ENCODE measurements around the gene PTPN3.

DNA sequence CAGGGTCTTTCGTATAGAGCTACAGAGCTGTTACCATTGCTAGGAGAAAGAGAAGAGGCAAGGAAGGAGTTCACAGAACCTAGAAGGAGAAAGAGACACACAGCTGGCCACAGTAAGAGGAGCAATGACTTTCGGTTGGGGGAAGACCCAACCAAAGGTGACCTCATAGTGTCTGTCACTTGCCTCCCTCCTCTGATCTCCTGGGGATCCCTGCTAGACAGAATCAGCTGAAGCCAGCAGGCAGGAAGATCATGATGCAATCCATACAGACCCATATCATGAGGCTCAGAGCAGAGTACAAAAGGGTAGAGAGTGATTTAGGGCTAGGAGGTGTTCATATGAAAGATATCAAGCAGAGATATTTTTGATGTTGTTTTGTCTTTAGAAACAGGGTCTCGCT lies 151.2 kb downstream of the PTPN3 start:
- TF ChIP-seq, protein P1, sequence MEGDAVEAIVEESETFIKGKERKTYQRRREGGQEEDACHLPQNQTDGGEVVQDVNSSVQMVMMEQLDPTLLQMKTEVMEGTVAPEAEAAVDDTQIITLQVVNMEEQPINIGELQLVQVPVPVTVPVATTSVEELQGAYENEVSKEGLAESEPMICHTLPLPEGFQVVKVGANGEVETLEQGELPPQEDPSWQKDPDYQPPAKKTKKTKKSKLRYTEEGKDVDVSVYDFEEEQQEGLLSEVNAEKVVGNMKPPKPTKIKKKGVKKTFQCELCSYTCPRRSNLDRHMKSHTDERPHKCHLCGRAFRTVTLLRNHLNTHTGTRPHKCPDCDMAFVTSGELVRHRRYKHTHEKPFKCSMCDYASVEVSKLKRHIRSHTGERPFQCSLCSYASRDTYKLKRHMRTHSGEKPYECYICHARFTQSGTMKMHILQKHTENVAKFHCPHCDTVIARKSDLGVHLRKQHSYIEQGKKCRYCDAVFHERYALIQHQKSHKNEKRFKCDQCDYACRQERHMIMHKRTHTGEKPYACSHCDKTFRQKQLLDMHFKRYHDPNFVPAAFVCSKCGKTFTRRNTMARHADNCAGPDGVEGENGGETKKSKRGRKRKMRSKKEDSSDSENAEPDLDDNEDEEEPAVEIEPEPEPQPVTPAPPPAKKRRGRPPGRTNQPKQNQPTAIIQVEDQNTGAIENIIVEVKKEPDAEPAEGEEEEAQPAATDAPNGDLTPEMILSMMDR (conservative IDR thresholded peaks at IDR 0.05) = no peak
- TF ChIP-seq EZH2 (IDR thresholded peaks at IDR 0.05; ENCODE audit: low read depth) = no peak
